Karpas-422 (cell line): ENCODE results near the gene FRMD6. TPM values are rescaled to one million over a fixed set of nuclear protein-coding genes. Genes with fewer than 3 reads are reported as not detected.

Experiments
- DNase-seq: peaks from one replicate; pipeline ENCODE4 v3.0.0-alpha.2; 2015
- H2AFZ ChIP-seq: fragments of 200-600 bp; sonication (generic); 2 replicates; pipeline ENCODE4 v1.6.1; 2014; ENCODE audit warnings: antibody characterized with exemption, low read length, mixed read lengths
- H3K27ac ChIP-seq: fragments of 200-600 bp; sonication (generic); 2 replicates; pipeline ENCODE4 v1.5.1; 2014; ENCODE audit warnings: mild to moderate bottlenecking, low read length, moderate library complexity
- H3K27me3 ChIP-seq: fragments of 200-600 bp; sonication (generic); 2 replicates; pipeline ENCODE4 v1.6.1; 2014; ENCODE audit warnings: low read length, mixed read lengths
- H3K36me3 ChIP-seq: fragments of 200-600 bp; sonication (generic); 2 replicates; pipeline ENCODE4 v1.6.1; 2014; ENCODE audit warnings: low read length, mixed read lengths; ENCODE audit not compliant: insufficient read depth
- H3K4me1 ChIP-seq: fragments of 200-600 bp; sonication (generic); 2 replicates; pipeline ENCODE4 v1.6.1; 2014; ENCODE audit warnings: mild to moderate bottlenecking, low read length, mixed read lengths
- H3K4me2 ChIP-seq: fragments of 200-600 bp; sonication (generic); 2 replicates; pipeline ENCODE4 v1.6.1; 2014; ENCODE audit warnings: low read length, low read depth, mild to moderate bottlenecking; ENCODE audit not compliant: poor library complexity, severe bottlenecking
- H3K4me3 ChIP-seq: fragments of 200-600 bp; sonication (generic); 2 replicates; pipeline ENCODE4 v1.5.1; 2014; ENCODE audit warnings: mild to moderate bottlenecking, antibody characterized with exemption, low read length, mixed read lengths
- H3K79me2 ChIP-seq: fragments of 200-600 bp; sonication (generic); 2 replicates; pipeline ENCODE4 v1.6.1; 2014; ENCODE audit warnings: mild to moderate bottlenecking, low read length, mixed read lengths
- H3K9ac ChIP-seq: fragments of 200-600 bp; sonication (generic); 2 replicates; pipeline ENCODE4 v1.6.0; 2014; ENCODE audit warnings: low read length
- H3K9me2 ChIP-seq: fragments of 200-600 bp; sonication (generic), shearing (Covaris generic); replicated peaks from 2 replicates; pipeline ENCODE4 v1.6.0; 2014; ENCODE audit warnings: mild to moderate bottlenecking, low read length, moderate library complexity; ENCODE audit not compliant: insufficient read depth
- H3K9me3 ChIP-seq: fragments of 300-700, 200-600 bp; sonication (generic); 2 replicates; pipeline ENCODE4 v1.6.1; 2014; ENCODE audit warnings: low read length, mixed read lengths
- H4K20me1 ChIP-seq: fragments of 200-600 bp; sonication (generic); 2 replicates; pipeline ENCODE4 v1.6.1; 2014; ENCODE audit warnings: mild to moderate bottlenecking, antibody characterized with exemption, low read length, low read depth; ENCODE audit not compliant: insufficient read depth
- total RNA-seq: library from RNA; depleted of rRNA; stranded (reverse); fragments of >200 nt; shearing (Covaris generic); gene quantifications from 2 replicates; pipeline ENCODE4 v1.2.3, GENCODE V29; 2014; ENCODE audit warnings: low replicate concordance

The FRMD6 gene
- total RNA-seq, 1 experiment from 2014 or later = 0.37 TPM

DNA sequence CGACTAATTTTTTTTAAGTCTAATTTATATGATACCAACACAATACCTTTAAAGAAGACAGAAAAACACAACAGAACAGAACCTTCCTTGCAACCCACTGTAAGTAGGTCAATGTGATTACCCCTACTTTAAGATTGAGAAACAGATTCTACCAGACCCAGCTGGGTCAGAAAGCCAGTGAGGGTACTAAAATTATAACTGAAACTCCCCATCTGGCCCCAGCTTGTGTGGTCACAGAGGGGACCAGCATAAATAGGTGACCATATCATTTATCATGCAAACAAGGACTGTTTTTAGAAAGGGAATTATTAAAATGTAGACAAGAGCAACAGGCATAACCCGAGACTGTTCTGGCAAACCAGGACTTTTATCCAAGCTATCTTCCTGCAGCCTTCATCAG is 30.1 kb upstream of the FRMD6 start:
- no peak for DNase-seq
- no peak overlapping the region for H3K27ac ChIP-seq
- H2AFZ ChIP-seq = no peak overlapping the region
- peaks cover 4% of the 10 kb centered on the region; the same call in 1 of the 2 replicates for H3K27me3 ChIP-seq
- H3K9me3 ChIP-seq = no peaks in the 10 kb centered on the region
- H3K4me1 ChIP-seq = peaks cover 10% of the 10 kb centered on the region
- no peaks in the 10 kb centered on the region for H4K20me1 ChIP-seq
- no peaks in the 10 kb centered on the region for H3K79me2 ChIP-seq
- H3K4me3 ChIP-seq = no peak overlapping the region
- no peaks in the 10 kb centered on the region for H3K36me3 ChIP-seq
- H3K4me2 ChIP-seq = no peak overlapping the region
- no peaks in the 10 kb centered on the region for H3K9me2 ChIP-seq
- H3K9ac ChIP-seq = no peak overlapping the region

DNA sequence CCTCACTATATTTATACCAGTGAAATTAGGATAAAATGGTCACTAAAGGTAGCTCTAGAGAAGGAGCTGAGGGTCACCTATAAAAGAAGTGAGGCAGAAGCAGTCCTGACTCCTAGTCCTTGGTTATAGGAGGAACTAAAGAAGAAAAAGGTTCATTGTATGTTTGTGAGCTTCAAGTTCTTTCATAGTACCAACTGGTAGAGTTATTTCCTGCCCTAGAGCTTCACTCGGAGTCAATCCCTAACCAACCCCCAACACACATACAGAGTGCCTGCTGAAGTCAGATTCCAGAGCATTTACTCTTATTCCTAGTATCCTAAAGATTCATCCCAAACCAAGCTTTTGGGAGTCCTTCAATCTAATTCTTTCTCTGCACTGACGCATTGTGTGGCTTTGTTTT is 29.3 kb upstream of the FRMD6 start:
- peaks cover 3% of the 10 kb centered on the region; the same call in 1 of the 2 replicates for H3K27me3 ChIP-seq
- H4K20me1 ChIP-seq = no peaks in the 10 kb centered on the region
- DNase-seq = no peak
- H3K9ac ChIP-seq = no peak overlapping the region
- no peak overlapping the region for H3K4me2 ChIP-seq
- no peak overlapping the region for H3K4me3 ChIP-seq
- H3K9me3 ChIP-seq = no peaks in the 10 kb centered on the region
- H3K4me1 ChIP-seq = peaks cover 13% of the 10 kb centered on the region
- no peaks in the 10 kb centered on the region for H3K9me2 ChIP-seq
- no peaks in the 10 kb centered on the region for H3K36me3 ChIP-seq
- H2AFZ ChIP-seq = no peak overlapping the region
- H3K79me2 ChIP-seq = no peaks in the 10 kb centered on the region
- H3K27ac ChIP-seq = no peak overlapping the region

DNA sequence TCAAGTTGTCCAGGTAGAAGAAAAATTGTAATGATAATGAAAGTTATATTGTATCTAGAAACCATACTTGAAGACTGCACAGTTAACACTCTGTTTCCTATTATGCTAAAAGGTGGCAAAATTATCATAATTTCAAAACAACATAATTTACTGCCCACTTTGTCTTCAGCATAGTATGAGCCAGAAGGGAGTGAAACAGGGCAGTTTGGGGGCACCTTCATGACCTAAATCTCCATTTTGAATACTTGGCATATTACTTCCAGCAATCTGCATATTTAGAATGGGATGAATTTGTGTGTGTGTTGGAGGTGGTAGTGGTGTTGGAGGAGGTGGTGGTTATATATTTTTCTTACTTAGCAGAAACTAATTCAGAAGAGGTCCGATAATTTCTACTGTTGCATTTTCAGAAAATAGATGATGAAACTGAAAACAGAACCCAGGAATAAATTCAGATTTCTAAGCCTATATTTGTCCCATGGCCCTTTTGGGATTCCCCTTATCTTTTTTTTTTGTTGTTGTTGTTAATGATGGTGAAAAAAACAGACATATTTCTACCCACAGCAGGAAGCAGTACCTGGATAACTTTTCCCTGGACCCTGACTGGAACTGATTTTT is 26.6 kb upstream of the FRMD6 start:
- Histone ChIP-seq H3K27ac (no peak overlapping the region), H3K4me1 (peaks cover 13% of the 10 kb centered on the region), H3K4me3 (no peak overlapping the region), H3K27me3 (peaks cover 3% of the 10 kb centered on the region; the same call in 1 of the 2 replicates), H3K36me3 (no peaks in the 10 kb centered on the region), H3K9me2 (no peaks in the 10 kb centered on the region), H3K79me2 (no peaks in the 10 kb centered on the region), H3K9ac (no peak overlapping the region), H3K9me3 (no peaks in the 10 kb centered on the region), H4K20me1 (no peaks in the 10 kb centered on the region), H2AFZ (no peak overlapping the region), H3K4me2 (no peak overlapping the region)
- DNase-seq = no peak

DNA sequence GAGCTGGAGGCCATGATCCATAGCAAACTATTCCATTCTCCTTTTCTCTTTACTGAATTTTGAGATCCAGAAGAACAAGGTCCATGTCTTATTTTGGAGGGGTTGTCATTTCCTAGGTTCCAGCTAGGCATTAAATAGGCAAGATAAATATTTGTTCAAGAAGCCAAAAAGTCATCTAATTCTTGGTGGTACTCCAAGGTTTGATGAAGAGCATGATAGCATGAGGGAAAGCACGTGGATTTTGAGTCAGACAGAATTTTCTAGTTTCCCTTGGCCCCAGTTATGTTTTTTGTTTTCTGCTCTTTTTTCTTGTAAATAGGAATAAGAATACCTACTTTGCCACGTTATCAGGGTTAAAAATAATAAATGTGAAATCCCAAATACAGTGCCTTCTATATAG is 25.5 kb upstream of the FRMD6 start:
- 0 out of 2 replicates have a peak overlapping the region, but pooled peaks have one; percentile 7 for H2AFZ ChIP-seq
- H3K4me2 ChIP-seq = no peak overlapping the region
- H3K4me1 ChIP-seq = peaks cover 13% of the 10 kb centered on the region
- H3K4me3 ChIP-seq = no peak overlapping the region
- H3K9me2 ChIP-seq = no peaks in the 10 kb centered on the region
- H3K27me3 ChIP-seq = peaks cover 3% of the 10 kb centered on the region; the same call in 1 of the 2 replicates
- no peaks in the 10 kb centered on the region for H3K9me3 ChIP-seq
- H3K27ac ChIP-seq = no peak overlapping the region
- H3K79me2 ChIP-seq = no peaks in the 10 kb centered on the region
- no peaks in the 10 kb centered on the region for H3K36me3 ChIP-seq
- no peaks in the 10 kb centered on the region for H4K20me1 ChIP-seq
- DNase-seq = no peak
- no peak overlapping the region for H3K9ac ChIP-seq

GRCh38 chr14:51626788-51627187 is 24.9 kb upstream of the FRMD6 start:
- DNase-seq = no peak
- H3K4me1 ChIP-seq = peaks cover 10% of the 10 kb centered on the region
- H3K36me3 ChIP-seq = no peaks in the 10 kb centered on the region
- 0 out of 2 replicates have a peak overlapping the region, but pooled peaks have one; percentile 7 for H2AFZ ChIP-seq
- H3K4me2 ChIP-seq = peak overlapping the region; percentile 29
- no peaks in the 10 kb centered on the region for H3K9me3 ChIP-seq
- no peak overlapping the region for H3K27ac ChIP-seq
- H3K4me3 ChIP-seq = no peak overlapping the region
- no peaks in the 10 kb centered on the region for H3K79me2 ChIP-seq
- H3K9ac ChIP-seq = no peak overlapping the region
- H4K20me1 ChIP-seq = no peaks in the 10 kb centered on the region
- no peaks in the 10 kb centered on the region for H3K9me2 ChIP-seq
- H3K27me3 ChIP-seq = 0 out of 2 replicates have a peak, but pooled peaks cover 3% of the 10 kb centered on the region

DNA sequence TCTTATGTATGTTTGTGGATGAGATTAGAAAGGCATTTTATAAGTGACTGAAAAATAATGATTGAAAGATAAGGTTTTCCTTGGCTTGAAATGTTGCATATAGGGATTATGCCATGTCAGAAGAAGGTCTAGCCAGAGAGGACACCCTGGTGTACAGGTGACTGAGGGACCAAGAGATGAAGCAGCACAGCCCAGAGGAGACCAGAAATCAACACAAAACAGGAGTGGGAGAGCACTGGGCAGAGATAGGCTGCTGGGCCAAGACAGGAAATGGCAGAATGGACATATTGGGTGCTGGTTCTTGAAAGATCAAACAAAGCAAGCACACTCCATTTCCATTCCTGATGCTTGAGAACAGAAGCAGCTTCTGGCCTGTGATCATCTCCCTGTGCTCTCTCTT is 24.4 kb upstream of the FRMD6 start:
- Histone ChIP-seq H3K79me2 (no peaks in the 10 kb centered on the region), H3K4me2 (no peak overlapping the region), H3K9me2 (no peaks in the 10 kb centered on the region), H3K27ac (no peak overlapping the region), H3K4me1 (peaks cover 5% of the 10 kb centered on the region), H3K9ac (no peak overlapping the region), H3K4me3 (no peak overlapping the region), H2AFZ (peak overlapping the region; percentile 12; the same call in 1 of the 2 replicates), H4K20me1 (no peaks in the 10 kb centered on the region), H3K27me3 (0 out of 2 replicates have a peak, but pooled peaks cover 3% of the 10 kb centered on the region), H3K36me3 (no peaks in the 10 kb centered on the region), H3K9me3 (no peaks in the 10 kb centered on the region)
- DNase-seq = no peak

DNA sequence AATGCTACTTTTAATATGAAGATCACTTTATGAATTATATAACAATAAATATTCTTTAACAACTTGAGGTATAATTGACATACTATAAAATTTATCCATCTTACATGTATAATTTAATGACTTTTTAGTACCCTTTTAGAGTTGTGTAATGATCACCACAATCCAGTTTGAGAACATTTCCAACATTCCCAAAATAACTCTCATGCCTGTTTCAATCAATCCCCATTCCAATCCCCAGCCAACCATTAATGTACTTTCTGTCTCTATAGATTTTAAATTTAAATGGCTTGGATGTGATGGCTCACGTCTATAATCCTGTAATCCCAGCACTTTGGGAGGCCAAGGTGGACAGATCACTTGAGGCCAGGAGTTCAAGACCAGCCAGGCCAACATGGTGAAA is 23.5 kb upstream of the FRMD6 start:
- Histone ChIP-seq H3K9me2 (no peaks in the 10 kb centered on the region), H2AFZ (no peak overlapping the region), H3K36me3 (no peaks in the 10 kb centered on the region), H3K9ac (no peak overlapping the region), H3K79me2 (no peaks in the 10 kb centered on the region), H3K9me3 (no peaks in the 10 kb centered on the region), H3K4me1 (peaks cover 4% of the 10 kb centered on the region), H4K20me1 (no peaks in the 10 kb centered on the region), H3K27me3 (0 out of 2 replicates have a peak, but pooled peaks cover 3% of the 10 kb centered on the region), H3K4me3 (no peak overlapping the region), H3K4me2 (no peak overlapping the region), H3K27ac (no peak overlapping the region)
- DNase-seq = no peak

DNA sequence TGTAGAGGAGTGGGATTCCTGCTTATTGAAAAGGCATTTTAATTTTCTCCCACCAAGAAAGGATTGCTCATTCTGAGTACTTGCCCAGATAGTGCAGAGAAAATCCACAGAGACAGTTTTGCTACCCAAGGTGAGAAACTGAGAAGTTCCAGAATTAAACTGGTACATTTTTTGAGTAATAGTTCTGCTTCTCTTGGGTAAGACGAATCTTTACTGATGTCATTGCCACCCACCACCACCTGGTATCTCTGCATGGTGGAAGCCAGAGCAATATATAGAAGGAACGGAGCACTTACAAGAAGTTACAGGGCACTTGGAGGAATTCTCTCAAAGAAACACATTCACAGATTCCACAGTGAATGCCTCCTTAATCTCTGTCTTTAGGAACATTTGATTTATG is 20.7 kb upstream of the FRMD6 start:
- no peak overlapping the region for H3K9ac ChIP-seq
- no peaks in the 10 kb centered on the region for H3K79me2 ChIP-seq
- no peak overlapping the region for H3K27ac ChIP-seq
- no peak overlapping the region for H3K4me3 ChIP-seq
- no peaks in the 10 kb centered on the region for H3K36me3 ChIP-seq
- H4K20me1 ChIP-seq = no peaks in the 10 kb centered on the region
- H3K4me2 ChIP-seq = no peak overlapping the region
- no peak overlapping the region for H2AFZ ChIP-seq
- H3K9me2 ChIP-seq = no peaks in the 10 kb centered on the region
- no peaks in the 10 kb centered on the region for H3K27me3 ChIP-seq
- H3K4me1 ChIP-seq = peaks cover 4% of the 10 kb centered on the region
- H3K9me3 ChIP-seq = no peaks in the 10 kb centered on the region
- no peak for DNase-seq
